HEK293 (cell line): Measurements from ENCODE around the gene KCNMB1.

Experiments used
- CTCF ChIA-PET: fragments of 350-600 bp; formaldehyde crosslinking; extraction: SDS; loops from one replicate; lab custom pipeline; 2021; ENCODE audit warnings: antibody characterized with exemption; lab: Yijun Ruan, JAX
- POLR2A ChIA-PET: fragments of 300-600 bp; formaldehyde crosslinking; extraction: SDS; loops from one replicate; lab custom pipeline; 2020; ENCODE audit warnings: antibody characterized with exemption, inconsistent platforms; lab: Yijun Ruan, JAX
- H3K27ac ChIP-seq: fragments of 200-500 bp; sonication (Bioruptor generic); 2 replicates; pipeline ENCODE4 v1.5.1; 2014; ENCODE audit warnings: low read depth, low read length, control low read depth, inconsistent platforms; ENCODE audit errors: extremely low read depth
- H3K36me3 ChIP-seq, 2 experiments: fragments of 200-500 bp in 1 of 2; sonication (Bioruptor generic) in 1 of 2; 1 replicate in 1 of 2; 2 replicates in 1 of 2; pipeline ENCODE4 v1.5.1; 2014 to 2017; ENCODE audit warnings: inconsistent platforms in 2 of 2, low read length in 2 of 2; ENCODE audit not compliant: control insufficient read depth in 2 of 2, insufficient read depth in 1 of 2
- H3K4me1 ChIP-seq: fragments of 200-500 bp; sonication (Bioruptor generic); 2 replicates; pipeline ENCODE4 v1.5.1; 2014; ENCODE audit warnings: mild to moderate bottlenecking, low read length, inconsistent platforms; ENCODE audit not compliant: control insufficient read depth, insufficient read depth
- H3K4me3 ChIP-seq: 2 replicates; pipeline ENCODE4 v1.5.1; 2011; ENCODE audit warnings: low read depth, mild to moderate bottlenecking, control low read depth, low read length, moderate library complexity
- H3K9me3 ChIP-seq: fragments of 200-500 bp; sonication (Bioruptor generic); 2 replicates; pipeline ENCODE4 v1.5.1; 2014; ENCODE audit warnings: low read depth, low read length, inconsistent platforms; ENCODE audit not compliant: control insufficient read depth, insufficient read depth
- ZBTB11 ChIP-seq: fragments of 450-650 bp; formaldehyde crosslinking; conservative IDR thresholded peaks from 2 replicates; pipeline ENCODE4 v1.5.1; 2016; ENCODE audit warnings: low read depth, missing biosample characterization, missing genetic modification characterization
- ZNF114 ChIP-seq: fragments of 450-650 bp; formaldehyde crosslinking; IDR thresholded peaks from 2 replicates; pipeline ENCODE4 v1.5.0; 2017; ENCODE audit warnings: missing biosample characterization, missing genetic modification characterization
- ZNF175 ChIP-seq: fragments of 450-650 bp; formaldehyde crosslinking; IDR thresholded peaks from 2 replicates; pipeline ENCODE4 v1.5.1; 2016; ENCODE audit warnings: missing biosample characterization, missing genetic modification characterization
- ZNF23 ChIP-seq: fragments of 450-650 bp; formaldehyde crosslinking; IDR thresholded peaks from 2 replicates; pipeline ENCODE4 v1.5.1; 2016; ENCODE audit warnings: missing biosample characterization, missing genetic modification characterization, borderline replicate concordance
- ZNF48 ChIP-seq: fragments of 450-650 bp; formaldehyde crosslinking; IDR thresholded peaks from 2 replicates; pipeline ENCODE4 v1.5.1; 2016; ENCODE audit warnings: missing biosample characterization, missing genetic modification characterization
- ZNF521 ChIP-seq: fragments of 450-650 bp; formaldehyde crosslinking; IDR thresholded peaks from 2 replicates; pipeline ENCODE4 v1.5.1; 2017; ENCODE audit warnings: missing biosample characterization, mild to moderate bottlenecking, missing genetic modification characterization
- ZNF548 ChIP-seq: fragments of 450-650 bp; formaldehyde crosslinking; IDR thresholded peaks from 2 replicates; pipeline ENCODE4 v1.5.1; 2016; ENCODE audit warnings: missing biosample characterization, missing genetic modification characterization
- ZNF777 ChIP-seq: fragments of 450-650 bp; formaldehyde crosslinking; IDR thresholded peaks from 2 replicates; pipeline ENCODE4 v1.5.1; 2017; ENCODE audit warnings: missing biosample characterization, missing genetic modification characterization, borderline replicate concordance
- ZNF785 ChIP-seq: fragments of 450-650 bp; formaldehyde crosslinking; IDR thresholded peaks from 2 replicates; pipeline ENCODE4 v1.5.1; 2016; ENCODE audit warnings: missing biosample characterization, missing genetic modification characterization
- ZSCAN23 ChIP-seq: fragments of 450-650 bp; formaldehyde crosslinking; IDR thresholded peaks from 2 replicates; pipeline ENCODE4 v1.5.1; 2016; ENCODE audit warnings: missing biosample characterization, missing genetic modification characterization
- TF ChIP-seq, protein P1 (sequence below): fragments of 450-650 bp; formaldehyde crosslinking; IDR thresholded peaks from 2 replicates; pipeline ENCODE4 v1.5.1; 2016; ENCODE audit warnings: missing biosample characterization, missing genetic modification characterization
- TF ChIP-seq, protein P2 (sequence below): fragments of 450-650 bp; formaldehyde crosslinking; IDR thresholded peaks from 2 replicates; pipeline ENCODE4 v1.5.1; 2016; ENCODE audit warnings: missing biosample characterization, missing genetic modification characterization
- TF ChIP-seq, protein P3 (sequence below): fragments of 450-650 bp; formaldehyde crosslinking; IDR thresholded peaks from 2 replicates; pipeline ENCODE4 v1.5.1; 2016; ENCODE audit warnings: missing biosample characterization, missing genetic modification characterization, low read depth
- TF ChIP-seq, protein P4 (sequence below): fragments of 450-650 bp; formaldehyde crosslinking; IDR thresholded peaks from 2 replicates; pipeline ENCODE4 v1.5.1; 2016; ENCODE audit warnings: missing biosample characterization, missing genetic modification characterization

Gene KCNMB1

DNA sequence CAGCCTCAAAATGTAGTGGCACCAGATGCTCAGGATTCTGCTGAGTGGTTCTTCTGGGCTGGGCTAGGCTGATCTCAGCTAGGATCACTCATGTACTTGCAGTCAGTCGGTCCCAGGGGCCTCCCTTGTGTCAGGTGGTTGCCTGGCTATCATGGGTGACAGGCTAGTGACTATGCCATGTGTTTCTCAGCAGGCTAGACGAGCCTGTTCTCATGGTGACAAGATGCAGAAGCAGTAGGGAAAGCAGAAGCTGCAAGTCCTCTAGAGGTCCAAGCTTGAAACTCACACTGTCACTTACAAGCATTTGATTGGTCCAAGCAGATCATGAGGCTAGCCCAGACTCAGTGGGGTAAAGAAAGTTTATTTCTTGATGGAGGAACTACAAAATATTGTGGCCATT is 15.2 kb upstream of the KCNMB1 start:
- TF ChIP-seq ZBTB11 (tag by site-specific recombination) (no peak), ZNF785 (tag by site-specific recombination) (no peak), ZNF23 (tag by site-specific recombination) (no peak)
- TF ChIP-seq, protein P1, sequence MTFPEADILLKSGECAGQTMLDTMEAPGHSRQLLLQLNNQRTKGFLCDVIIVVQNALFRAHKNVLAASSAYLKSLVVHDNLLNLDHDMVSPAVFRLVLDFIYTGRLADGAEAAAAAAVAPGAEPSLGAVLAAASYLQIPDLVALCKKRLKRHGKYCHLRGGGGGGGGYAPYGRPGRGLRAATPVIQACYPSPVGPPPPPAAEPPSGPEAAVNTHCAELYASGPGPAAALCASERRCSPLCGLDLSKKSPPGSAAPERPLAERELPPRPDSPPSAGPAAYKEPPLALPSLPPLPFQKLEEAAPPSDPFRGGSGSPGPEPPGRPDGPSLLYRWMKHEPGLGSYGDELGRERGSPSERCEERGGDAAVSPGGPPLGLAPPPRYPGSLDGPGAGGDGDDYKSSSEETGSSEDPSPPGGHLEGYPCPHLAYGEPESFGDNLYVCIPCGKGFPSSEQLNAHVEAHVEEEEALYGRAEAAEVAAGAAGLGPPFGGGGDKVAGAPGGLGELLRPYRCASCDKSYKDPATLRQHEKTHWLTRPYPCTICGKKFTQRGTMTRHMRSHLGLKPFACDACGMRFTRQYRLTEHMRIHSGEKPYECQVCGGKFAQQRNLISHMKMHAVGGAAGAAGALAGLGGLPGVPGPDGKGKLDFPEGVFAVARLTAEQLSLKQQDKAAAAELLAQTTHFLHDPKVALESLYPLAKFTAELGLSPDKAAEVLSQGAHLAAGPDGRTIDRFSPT (tag by site-specific recombination), result no peak
- TF ChIP-seq, protein P2, sequence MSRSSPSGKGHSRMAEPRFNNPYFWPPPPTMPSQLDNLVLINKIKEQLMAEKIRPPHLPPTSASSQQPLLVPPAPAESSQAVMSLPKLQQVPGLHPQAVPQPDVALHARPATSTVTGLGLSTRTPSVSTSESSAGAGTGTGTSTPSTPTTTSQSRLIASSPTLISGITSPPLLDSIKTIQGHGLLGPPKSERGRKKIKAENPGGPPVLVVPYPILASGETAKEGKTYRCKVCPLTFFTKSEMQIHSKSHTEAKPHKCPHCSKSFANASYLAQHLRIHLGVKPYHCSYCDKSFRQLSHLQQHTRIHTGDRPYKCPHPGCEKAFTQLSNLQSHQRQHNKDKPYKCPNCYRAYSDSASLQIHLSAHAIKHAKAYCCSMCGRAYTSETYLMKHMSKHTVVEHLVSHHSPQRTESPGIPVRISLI, result no peak

DNA sequence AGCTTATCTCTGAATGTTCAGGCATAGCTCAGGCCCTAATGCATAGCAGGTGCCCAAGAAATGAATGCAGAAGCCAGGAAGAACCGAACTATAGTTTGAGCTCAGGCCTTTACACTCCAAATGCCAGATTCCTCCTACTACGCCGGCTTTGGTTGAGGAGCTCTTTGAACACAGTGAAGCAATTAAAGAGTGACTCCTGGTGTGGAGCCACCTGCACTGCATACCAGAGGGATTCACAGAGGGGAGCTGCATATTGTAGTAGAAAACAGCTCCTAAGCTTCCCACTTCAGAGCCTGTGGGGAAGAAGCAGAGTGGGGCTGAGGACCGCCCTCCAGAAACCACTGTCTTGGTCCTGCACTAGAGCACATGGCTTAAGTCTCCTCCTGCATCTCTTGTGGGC is 14.5 kb upstream of the KCNMB1 start:
- ChIA-PET POLR2A (no interaction called here), CTCF (interaction anchor here (0.8 to 1.4 kb wide), 4 partner anchors 17 to 184 kb away, joined by 3 to 5 read pairs (median 4); no protein-coding TSS in a partner anchor)
- Histone ChIP-seq H3K4me3 (no peak overlapping the region), H3K27ac (no peak overlapping the region), H3K4me1 (no peaks in the 10 kb centered on the region), H3K9me3 (no peaks in the 10 kb centered on the region), H3K36me3 (no peaks in the 10 kb centered on the region)
- TF ChIP-seq, protein P2, result no peak
- TF ChIP-seq, protein P3, sequence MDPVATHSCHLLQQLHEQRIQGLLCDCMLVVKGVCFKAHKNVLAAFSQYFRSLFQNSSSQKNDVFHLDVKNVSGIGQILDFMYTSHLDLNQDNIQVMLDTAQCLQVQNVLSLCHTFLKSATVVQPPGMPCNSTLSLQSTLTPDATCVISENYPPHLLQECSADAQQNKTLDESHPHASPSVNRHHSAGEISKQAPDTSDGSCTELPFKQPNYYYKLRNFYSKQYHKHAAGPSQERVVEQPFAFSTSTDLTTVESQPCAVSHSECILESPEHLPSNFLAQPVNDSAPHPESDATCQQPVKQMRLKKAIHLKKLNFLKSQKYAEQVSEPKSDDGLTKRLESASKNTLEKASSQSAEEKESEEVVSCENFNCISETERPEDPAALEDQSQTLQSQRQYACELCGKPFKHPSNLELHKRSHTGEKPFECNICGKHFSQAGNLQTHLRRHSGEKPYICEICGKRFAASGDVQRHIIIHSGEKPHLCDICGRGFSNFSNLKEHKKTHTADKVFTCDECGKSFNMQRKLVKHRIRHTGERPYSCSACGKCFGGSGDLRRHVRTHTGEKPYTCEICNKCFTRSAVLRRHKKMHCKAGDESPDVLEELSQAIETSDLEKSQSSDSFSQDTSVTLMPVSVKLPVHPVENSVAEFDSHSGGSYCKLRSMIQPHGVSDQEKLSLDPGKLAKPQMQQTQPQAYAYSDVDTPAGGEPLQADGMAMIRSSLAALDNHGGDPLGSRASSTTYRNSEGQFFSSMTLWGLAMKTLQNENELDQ (tag by site-specific recombination), result no peak
- no peak for TF ChIP-seq ZSCAN23
- no peak for TF ChIP-seq ZNF175 (tag by site-specific recombination)
- TF ChIP-seq ZNF548, result no peak
- TF ChIP-seq ZNF48 (tag by site-specific recombination), result no peak
- TF ChIP-seq ZNF114 (tag by site-specific recombination), result no peak
- TF ChIP-seq, protein P4, sequence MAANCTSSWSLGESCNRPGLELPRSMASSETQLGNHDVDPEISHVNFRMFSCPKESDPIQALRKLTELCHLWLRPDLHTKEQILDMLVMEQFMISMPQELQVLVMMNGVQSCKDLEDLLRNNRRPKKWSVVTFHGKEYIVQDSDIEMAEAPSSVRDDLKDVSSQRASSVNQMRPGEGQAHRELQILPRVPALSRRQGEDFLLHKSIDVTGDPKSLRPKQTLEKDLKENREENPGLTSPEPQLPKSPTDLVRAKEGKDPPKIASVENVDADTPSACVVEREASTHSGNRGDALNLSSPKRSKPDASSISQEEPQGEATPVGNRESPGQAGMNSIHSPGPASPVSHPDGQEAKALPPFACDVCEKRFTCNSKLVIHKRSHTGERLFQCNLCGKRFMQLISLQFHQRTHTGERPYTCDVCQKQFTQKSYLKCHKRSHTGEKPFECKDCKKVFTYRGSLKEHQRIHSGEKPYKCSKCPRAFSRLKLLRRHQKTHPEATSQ, result no peak
- no peak for TF ChIP-seq ZNF521
- no peak for TF ChIP-seq ZNF777

More for the DNA sequence above, 15.2 kb upstream of the KCNMB1 start:
- H3K4me3 ChIP-seq, result no peak overlapping the region
- ChIA-PET CTCF (interaction anchor here (0.6 to 1.4 kb wide), 4 partner anchors 17 to 137 kb away, joined by 3 to 5 read pairs (median 4); no protein-coding TSS in a partner anchor), POLR2A (no interaction called here)
- no peaks in the 10 kb centered on the region for H3K9me3 ChIP-seq
- no peak overlapping the region for H3K27ac ChIP-seq
- no peaks in the 10 kb centered on the region for H3K4me1 ChIP-seq
- no peaks in the 10 kb centered on the region for H3K36me3 ChIP-seq
